ENCODE data around the gene UGDH.

UGDH gene

DNA sequence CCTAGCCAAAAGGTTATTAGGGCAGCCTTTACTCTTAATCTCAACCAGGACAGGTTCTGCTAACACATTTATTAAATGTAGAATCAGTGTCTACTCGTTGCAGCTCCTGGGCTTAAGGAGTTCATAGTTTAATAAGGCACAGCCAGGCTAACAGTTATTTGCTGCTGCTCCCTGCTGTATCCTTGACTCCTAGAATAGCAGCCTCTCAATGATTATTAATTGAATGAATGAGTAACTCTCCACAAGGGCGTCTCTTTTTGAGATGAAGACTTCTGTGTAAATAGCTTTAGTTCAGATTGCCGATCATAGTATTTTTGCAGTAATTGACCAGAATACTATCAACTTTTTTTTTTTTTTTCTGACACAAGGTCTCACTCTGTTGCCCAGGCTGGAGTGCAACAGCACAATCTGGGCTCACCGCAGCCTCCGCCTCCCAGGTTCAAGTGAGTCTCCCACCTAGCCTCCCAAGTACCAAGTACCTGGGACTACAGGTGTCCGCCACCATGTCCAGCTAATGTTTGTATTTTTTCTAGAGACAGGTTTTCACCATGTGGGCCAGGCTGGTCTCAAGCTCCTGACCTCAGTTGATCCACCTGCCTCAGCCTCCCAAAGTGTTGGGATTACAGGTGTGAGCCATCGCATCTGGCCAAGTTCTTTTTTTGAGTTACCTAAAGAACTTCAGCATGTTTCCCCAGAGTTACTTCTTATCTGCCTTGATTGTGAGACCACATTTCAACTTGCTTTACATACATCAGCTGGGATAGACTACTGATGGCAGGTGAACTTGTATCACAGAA is 2.9 kb downstream of the UGDH start:
- Histone ChIP-seq H3K36me3 (ENCODE audit: low read depth) (peaks cover 23% of the 10 kb centered on the region), H3K27me3 (ENCODE audit: insufficient read depth, poor library complexity, severe bottlenecking) (no peaks in the 10 kb centered on the region), H3K27ac (ENCODE audit: poor library complexity, severe bottlenecking) (no peak overlapping the region), H3K4me3 (ENCODE audit: severe bottlenecking) (no peak overlapping the region), H3K9me3 (ENCODE audit: severe bottlenecking) (no peaks in the 10 kb centered on the region), H3K4me1 (ENCODE audit: insufficient read depth, poor library complexity, severe bottlenecking) (peaks cover 13% of the 10 kb centered on the region)
- ATAC-seq (ENCODE audit: low read depth) (no peak), DNase-seq (ENCODE audit: low spot score) (no peak)
- TF ChIP-seq, protein P1, sequence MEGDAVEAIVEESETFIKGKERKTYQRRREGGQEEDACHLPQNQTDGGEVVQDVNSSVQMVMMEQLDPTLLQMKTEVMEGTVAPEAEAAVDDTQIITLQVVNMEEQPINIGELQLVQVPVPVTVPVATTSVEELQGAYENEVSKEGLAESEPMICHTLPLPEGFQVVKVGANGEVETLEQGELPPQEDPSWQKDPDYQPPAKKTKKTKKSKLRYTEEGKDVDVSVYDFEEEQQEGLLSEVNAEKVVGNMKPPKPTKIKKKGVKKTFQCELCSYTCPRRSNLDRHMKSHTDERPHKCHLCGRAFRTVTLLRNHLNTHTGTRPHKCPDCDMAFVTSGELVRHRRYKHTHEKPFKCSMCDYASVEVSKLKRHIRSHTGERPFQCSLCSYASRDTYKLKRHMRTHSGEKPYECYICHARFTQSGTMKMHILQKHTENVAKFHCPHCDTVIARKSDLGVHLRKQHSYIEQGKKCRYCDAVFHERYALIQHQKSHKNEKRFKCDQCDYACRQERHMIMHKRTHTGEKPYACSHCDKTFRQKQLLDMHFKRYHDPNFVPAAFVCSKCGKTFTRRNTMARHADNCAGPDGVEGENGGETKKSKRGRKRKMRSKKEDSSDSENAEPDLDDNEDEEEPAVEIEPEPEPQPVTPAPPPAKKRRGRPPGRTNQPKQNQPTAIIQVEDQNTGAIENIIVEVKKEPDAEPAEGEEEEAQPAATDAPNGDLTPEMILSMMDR (IDR thresholded peaks at IDR 0.05; ENCODE audit: poor library complexity, severe bottlenecking) = no peak

DNA sequence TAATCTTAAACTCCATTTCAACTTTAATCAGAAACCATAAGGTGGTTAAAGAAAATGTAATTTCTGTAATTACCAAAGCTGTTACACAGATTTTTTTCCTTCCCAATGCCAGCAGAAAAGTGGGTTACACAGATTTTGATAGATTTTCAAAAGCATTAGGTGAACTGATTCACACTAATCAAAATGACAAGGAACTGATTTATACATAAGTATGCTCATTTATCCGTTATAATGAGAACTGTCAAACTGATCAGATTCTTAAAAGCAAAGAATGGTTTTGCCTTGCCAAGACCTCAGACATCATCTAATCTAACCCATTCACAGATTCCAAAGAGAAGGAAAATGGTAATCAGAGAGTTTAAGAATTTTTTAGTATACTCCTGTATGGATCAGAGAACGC is 5.2 kb downstream of the UGDH start:
- Histone ChIP-seq H3K9me3 (ENCODE audit: severe bottlenecking) (no peaks in the 10 kb centered on the region), H3K27ac (ENCODE audit: poor library complexity, severe bottlenecking) (no peak overlapping the region), H3K36me3 (ENCODE audit: low read depth) (peaks cover 38% of the 10 kb centered on the region), H3K4me3 (ENCODE audit: severe bottlenecking) (no peak overlapping the region), H3K27me3 (ENCODE audit: insufficient read depth, poor library complexity, severe bottlenecking) (no peaks in the 10 kb centered on the region), H3K4me1 (ENCODE audit: insufficient read depth, poor library complexity, severe bottlenecking) (peaks cover 13% of the 10 kb centered on the region)
- TF ChIP-seq, protein P1 (IDR thresholded peaks at IDR 0.05; ENCODE audit: poor library complexity, severe bottlenecking) = no peak
- no peak for ATAC-seq (ENCODE audit: low read depth)
- DNase-seq (ENCODE audit: low spot score) = no peak

DNA sequence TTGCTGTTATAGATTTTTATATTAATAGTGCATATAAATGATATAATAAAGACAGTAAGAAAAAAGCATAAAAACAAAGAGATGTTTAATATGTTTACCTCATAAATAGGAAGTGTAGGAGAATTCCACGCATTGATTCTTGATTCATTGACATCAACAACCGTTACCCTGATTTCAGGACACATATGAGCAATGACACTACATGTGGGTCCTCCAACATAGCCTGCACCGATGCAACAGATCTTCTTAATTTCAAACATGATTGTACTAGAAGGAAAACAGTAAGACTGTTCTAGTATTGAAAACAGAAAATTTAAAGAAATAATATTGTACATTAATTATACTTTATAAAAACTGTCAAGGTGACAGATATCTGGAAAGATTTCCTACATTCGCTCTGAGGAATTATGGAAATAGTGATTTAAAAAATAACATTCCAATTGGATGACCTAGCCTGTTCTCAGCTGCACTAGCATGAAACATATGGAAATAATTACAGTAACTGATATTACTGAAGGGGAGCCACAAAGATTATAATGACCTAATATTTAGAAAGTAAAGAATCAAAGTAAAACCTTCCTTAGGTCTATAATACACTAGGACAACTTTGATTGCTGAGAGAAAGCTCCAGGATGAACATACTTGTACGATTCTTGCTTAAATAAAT is 5.9 kb downstream of the UGDH start:
- TF ChIP-seq, protein P1 (IDR thresholded peaks at IDR 0.05; ENCODE audit: poor library complexity, severe bottlenecking) = no peak
- H3K27me3 ChIP-seq (ENCODE audit: insufficient read depth, poor library complexity, severe bottlenecking) = no peaks in the 10 kb centered on the region
- peaks cover 43% of the 10 kb centered on the region for H3K36me3 ChIP-seq (ENCODE audit: low read depth)
- ATAC-seq (ENCODE audit: low read depth) (no peak), DNase-seq (ENCODE audit: low spot score) (no peak)
- peaks cover 13% of the 10 kb centered on the region for H3K4me1 ChIP-seq (ENCODE audit: insufficient read depth, poor library complexity, severe bottlenecking)
- no peak overlapping the region for H3K4me3 ChIP-seq (ENCODE audit: severe bottlenecking)
- no peak overlapping the region for H3K27ac ChIP-seq (ENCODE audit: poor library complexity, severe bottlenecking)
- no peaks in the 10 kb centered on the region for H3K9me3 ChIP-seq (ENCODE audit: severe bottlenecking)

DNA sequence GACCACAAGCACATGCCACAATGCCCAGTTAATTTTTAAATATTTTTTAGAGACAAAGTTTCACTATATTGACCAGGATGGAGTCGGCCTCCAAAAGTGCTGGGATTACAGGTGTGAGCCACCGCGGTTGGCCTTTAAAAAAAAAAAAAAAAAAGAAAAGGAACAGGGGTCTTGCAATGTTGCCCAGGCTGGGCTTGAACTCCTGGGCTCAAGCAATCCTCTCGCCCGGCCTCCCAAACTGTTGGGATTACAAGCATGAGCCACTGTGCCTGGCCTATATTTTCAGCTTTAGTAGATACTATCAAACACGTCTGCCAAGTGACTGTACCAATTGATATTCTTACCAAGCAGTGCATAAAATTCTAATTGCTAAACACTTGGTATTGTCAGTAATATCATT is 8.8 kb downstream of the UGDH start:
- TF ChIP-seq, protein P1 (IDR thresholded peaks at IDR 0.05; ENCODE audit: poor library complexity, severe bottlenecking) = no peak
- ATAC-seq (ENCODE audit: low read depth) (no peak), DNase-seq (ENCODE audit: low spot score) (no peak)
- no peaks in the 10 kb centered on the region for H3K27me3 ChIP-seq (ENCODE audit: insufficient read depth, poor library complexity, severe bottlenecking)
- no peak overlapping the region for H3K4me3 ChIP-seq (ENCODE audit: severe bottlenecking)
- peaks cover 54% of the 10 kb centered on the region for H3K36me3 ChIP-seq (ENCODE audit: low read depth)
- no peaks in the 10 kb centered on the region for H3K9me3 ChIP-seq (ENCODE audit: severe bottlenecking)
- H3K4me1 ChIP-seq (ENCODE audit: insufficient read depth, poor library complexity, severe bottlenecking) = peaks cover 26% of the 10 kb centered on the region
- H3K27ac ChIP-seq (ENCODE audit: poor library complexity, severe bottlenecking) = no peak overlapping the region
